ENCODE measurements around the gene ALPK3. TPM values are rescaled to one million over a fixed set of nuclear protein-coding genes. Genes with fewer than 3 reads are reported as not detected.

ALPK3 gene
- total and polyA plus RNA-seq, 9 of the 15 experiments (the other 6 are each of a cell fraction or from before 2014, with no cell fraction given), result 0.04 to 1.0 (median 0.07) TPM; not detected in 2

GRCh38 chr15:84807228-84807627, 9.9 kb upstream of the ALPK3 start:
- intact Hi-C loops (cut with micrococcal nuclease) (no loop called here), in situ Hi-C loops (cut with MboI) (no loop called here)
- Histone ChIP-seq H3K9ac (ENCODE audit: insufficient read depth in 1 of 2, low read depth in 2 of 2, low read length in 2 of 2) (no peak overlapping the region), H3K4me1 (replicated peaks in 1 of 2; ENCODE audit: control insufficient read depth in 2 of 2, insufficient read depth in 2 of 2, low read length in 2 of 2) (no peaks in the 10 kb centered on the region; a peak in 1 of 5 replicates), H3K4me3 (no peak overlapping the region), H3K79me2 (ENCODE audit: control insufficient read depth, insufficient read depth, low read length) (no peaks in the 10 kb centered on the region), H3K9me3 (replicated peaks; ENCODE audit: control insufficient read depth, insufficient read depth, low read depth, low read length) (no peaks in the 10 kb centered on the region), H3K9me1 (ENCODE audit: control insufficient read depth, insufficient read depth, low read length) (no peaks in the 10 kb centered on the region), H3K27ac (ENCODE audit: extremely low read depth, low read depth, low read length) (no peak overlapping the region), H3K27me3 (ENCODE audit: control insufficient read depth in 2 of 2, insufficient read depth in 2 of 2, low read length in 2 of 2) (no peaks in the 10 kb centered on the region), H4K20me1 (replicated peaks; ENCODE audit: control insufficient read depth, insufficient read depth, low read length) (peaks cover 3% of the 10 kb centered on the region; the same call in 1 of the 2 replicates), H3K36me3 (ENCODE audit: control insufficient read depth, insufficient read depth, low read length) (peaks cover 26% of the 10 kb centered on the region; the same call in 2 of the 3 replicates), H2AFZ (ENCODE audit: low read depth, low read length) (no peak overlapping the region), H3K4me2 (ENCODE audit: insufficient read depth, low read length) (no peak overlapping the region)
- TF ChIP-seq TAF7 (tag; IDR thresholded peaks at IDR 0.05) (no peak), BCOR (IDR thresholded peaks at IDR 0.05) (no peak)
- ATAC-seq (no peak), FAIRE-seq (no peak), DNase-seq (ENCODE audit: extremely low read depth in 1 of 4, low spot score in 3 of 4) (no peak)
- ChIA-PET CTCF (ENCODE audit: low intra/inter-chr PET ratio) (no interaction called here), POLR2A (no interaction called here)
- WGBS (ENCODE audit: insufficient coverage, low coverage, missing lambda C conversion rate), result 35% methylated on average over 3 of the region's 3 CpGs
- BruUV-seq (replicated peaks), result no TSS peak

DNA sequence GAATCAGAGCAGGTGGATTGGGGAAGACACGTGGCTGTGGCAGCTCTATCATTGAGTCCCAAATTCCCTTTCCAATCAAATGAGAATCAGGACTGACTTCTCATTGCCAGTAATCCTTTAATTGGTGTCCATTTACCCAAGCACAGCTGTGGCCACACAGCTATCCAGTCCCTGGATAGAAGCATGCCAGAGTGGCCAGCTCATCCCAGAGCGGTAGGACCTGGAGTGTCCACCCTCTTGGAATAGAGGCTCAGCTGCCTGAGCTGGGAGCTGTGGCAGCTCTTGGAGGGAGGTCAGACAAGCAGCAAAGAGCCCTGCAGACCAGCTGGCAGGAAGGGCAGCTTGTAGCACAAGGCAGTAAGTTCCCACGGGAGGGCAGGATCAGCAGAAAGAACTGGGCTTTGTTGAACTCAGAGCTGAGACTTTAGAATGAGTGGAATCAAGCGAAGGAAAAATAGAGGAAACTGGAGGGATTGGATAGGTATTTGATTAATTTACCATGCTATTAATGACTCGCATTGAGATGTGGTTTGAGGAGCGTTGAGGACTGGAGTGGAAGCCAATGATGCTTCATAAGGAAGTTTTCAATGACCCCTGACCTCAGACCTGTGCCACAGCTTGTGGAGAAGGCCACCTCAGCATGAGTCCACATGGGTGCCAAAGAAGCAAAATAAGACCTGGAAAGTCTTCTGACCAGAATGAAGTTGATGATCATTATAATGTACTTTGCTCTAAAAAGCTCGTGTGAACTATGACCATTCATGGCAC, 6.9 kb upstream of the ALPK3 start:
- DNase-seq (ENCODE audit: extremely low read depth in 1 of 4, low spot score in 3 of 4) (no peak), ATAC-seq (no peak), FAIRE-seq (no peak)
- no peak overlapping the region for H3K27ac ChIP-seq (ENCODE audit: extremely low read depth, low read depth, low read length)
- POLR2A ChIA-PET, result interaction anchor here (0.7 to 3.3 kb wide), 3 partner anchors 9 to 168 kb away, joined by 3 to 15 read pairs (median 13); no protein-coding TSS in a partner anchor
- H3K9me1 ChIP-seq (ENCODE audit: control insufficient read depth, insufficient read depth, low read length), result no peaks in the 10 kb centered on the region
- in situ Hi-C loops (cut with MboI) (no loop called here), intact Hi-C loops (cut with micrococcal nuclease) (no loop called here)
- H3K79me2 ChIP-seq (ENCODE audit: control insufficient read depth, insufficient read depth, low read length), result no peaks in the 10 kb centered on the region
- no peak overlapping the region for H3K9ac ChIP-seq (ENCODE audit: insufficient read depth in 1 of 2, low read depth in 2 of 2, low read length in 2 of 2)
- H3K4me3 ChIP-seq, result no peak overlapping the region
- 61% methylated on average over 7 of the region's 7 CpGs for WGBS (ENCODE audit: insufficient coverage, low coverage, missing lambda C conversion rate)
- no peaks in the 10 kb centered on the region for H3K9me3 ChIP-seq (replicated peaks; ENCODE audit: control insufficient read depth, insufficient read depth, low read depth, low read length)
- H3K4me1 ChIP-seq (replicated peaks in 1 of 2; ENCODE audit: control insufficient read depth in 2 of 2, insufficient read depth in 2 of 2, low read length in 2 of 2), result no peaks in the 10 kb centered on the region; a peak in 1 of 5 replicates
- H4K20me1 ChIP-seq (replicated peaks; ENCODE audit: control insufficient read depth, insufficient read depth, low read length), result 0 out of 2 replicates have a peak, but pooled peaks cover 3% of the 10 kb centered on the region
- H3K27me3 ChIP-seq (ENCODE audit: control insufficient read depth in 2 of 2, insufficient read depth in 2 of 2, low read length in 2 of 2), result no peaks in the 10 kb centered on the region
- no peak overlapping the region for H2AFZ ChIP-seq (ENCODE audit: low read depth, low read length)
- peaks cover 7% of the 10 kb centered on the region; the same call in 2 of the 3 replicates for H3K36me3 ChIP-seq (ENCODE audit: control insufficient read depth, insufficient read depth, low read length)
- BruUV-seq (replicated peaks), result no TSS peak
- CTCF ChIA-PET (ENCODE audit: low intra/inter-chr PET ratio), result no interaction called here
- no peak overlapping the region for H3K4me2 ChIP-seq (ENCODE audit: insufficient read depth, low read length)
- TF ChIP-seq POLR2H (tag; IDR thresholded peaks at IDR 0.05; ENCODE audit: low read depth), result no peak
- no peak for TF ChIP-seq CXXC5 (CRISPR knock-in tag; IDR thresholded peaks at IDR 0.05)
- TF ChIP-seq ZBTB7A (IDR thresholded peaks at IDR 0.05; ENCODE audit: borderline replicate concordance, control insufficient read depth, low read depth, low read length), result no peak
- no peak for TF ChIP-seq TBL1XR1 (IDR thresholded peaks at IDR 0.05; ENCODE audit: low read length in 2 of 2)
- TF ChIP-seq, protein P1, sequence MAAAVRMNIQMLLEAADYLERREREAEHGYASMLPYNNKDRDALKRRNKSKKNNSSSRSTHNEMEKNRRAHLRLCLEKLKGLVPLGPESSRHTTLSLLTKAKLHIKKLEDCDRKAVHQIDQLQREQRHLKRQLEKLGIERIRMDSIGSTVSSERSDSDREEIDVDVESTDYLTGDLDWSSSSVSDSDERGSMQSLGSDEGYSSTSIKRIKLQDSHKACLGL (CRISPR knock-in tag; IDR thresholded peaks at IDR 0.05; ENCODE audit: borderline replicate concordance, poor library complexity, severe bottlenecking), result no peak
- TF ChIP-seq TEAD2 (tag; IDR thresholded peaks at IDR 0.05), result no peak
- no peak for TF ChIP-seq DPF2 (IDR thresholded peaks at IDR 0.05)
- TF ChIP-seq POLR2B (IDR thresholded peaks at IDR 0.05; ENCODE audit: low read depth, partially characterized antibody), result no peak
- no peak for TF ChIP-seq GATA2 (CRISPR knock-in tag; IDR thresholded peaks at IDR 0.05)
- no peak for TF ChIP-seq MITF (IDR thresholded peaks at IDR 0.05)
- TF ChIP-seq MBD2 (IDR thresholded peaks at IDR 0.05; ENCODE audit: borderline replicate concordance, low read depth), result no peak
- no peak for TF ChIP-seq CBX5 (IDR thresholded peaks at IDR 0.05; ENCODE audit: borderline replicate concordance, low read depth)

All from K562 (cell line).